Hepatocyte (in vitro differentiated cells): ENCODE measurements around the gene C10orf105. TPM values are rescaled to one million over a fixed set of nuclear protein-coding genes. Genes with fewer than 3 reads are reported as not detected.

Experiments used
- DNase-seq: peaks from one replicate; pipeline ENCODE4 v3.0.0-alpha.2; 2016; ENCODE audit warnings: low spot score
- H2AFZ ChIP-seq: fragments of 200-600 bp; sonication (generic); 2 replicates; pipeline ENCODE4 v1.6.0; 2016; ENCODE audit warnings: antibody characterized with exemption, mild to moderate bottlenecking
- H3K27ac ChIP-seq: fragments of 200-600 bp; sonication (generic); 2 replicates; pipeline ENCODE4 v1.5.1; 2016; ENCODE audit warnings: mild to moderate bottlenecking
- H3K27me3 ChIP-seq: fragments of 200-600 bp; sonication (generic); 2 replicates; pipeline ENCODE4 v1.6.1; 2016
- H3K36me3 ChIP-seq: fragments of 200-600 bp; sonication (generic); replicated peaks from 2 replicates; pipeline ENCODE4 v1.5.1; 2016; ENCODE audit warnings: low read depth; ENCODE audit not compliant: insufficient read depth
- H3K4me1 ChIP-seq: fragments of 200-600 bp; sonication (generic); 2 replicates; pipeline ENCODE4 v1.5.1; 2016; ENCODE audit warnings: mild to moderate bottlenecking, moderate library complexity; ENCODE audit not compliant: insufficient read depth
- H3K4me2 ChIP-seq: fragments of 200-600 bp; sonication (generic); 2 replicates; pipeline ENCODE4 v1.6.0; 2016
- H3K4me3 ChIP-seq: fragments of 200-600 bp; sonication (generic); 2 replicates; pipeline ENCODE4 v1.5.1; 2016; ENCODE audit warnings: mild to moderate bottlenecking
- H3K79me2 ChIP-seq: fragments of 200-600 bp; sonication (generic); 2 replicates; pipeline ENCODE4 v1.6.0; 2017; ENCODE audit warnings: mild to moderate bottlenecking
- H3K9me2 ChIP-seq: fragments of 200-600 bp; sonication (generic); replicated peaks from 2 replicates; pipeline ENCODE4 v1.6.0; 2017; ENCODE audit warnings: mild to moderate bottlenecking; ENCODE audit not compliant: insufficient read depth
- H3K9me3 ChIP-seq: fragments of 200-600 bp; sonication (generic); 2 replicates; pipeline ENCODE4 v1.5.1; 2016; ENCODE audit warnings: low read depth, mild to moderate bottlenecking
- H4K20me1 ChIP-seq: fragments of 200-600 bp; sonication (generic); 2 replicates; pipeline ENCODE4 v1.6.0; 2016; ENCODE audit warnings: mild to moderate bottlenecking; ENCODE audit not compliant: insufficient read depth, poor library complexity, severe bottlenecking
- CTCF ChIP-seq: fragments of 200-600 bp; sonication (generic); IDR thresholded peaks from 2 replicates; pipeline ENCODE4 v1.5.1; 2016; ENCODE audit warnings: antibody characterized with exemption, mild to moderate bottlenecking; ENCODE audit not compliant: poor library complexity
- EZH2 ChIP-seq: fragments of 200-600 bp; sonication (generic); IDR thresholded peaks from 2 replicates; pipeline ENCODE4 v1.6.1; 2016; ENCODE audit warnings: antibody characterized with exemption, mild to moderate bottlenecking, borderline replicate concordance
- EZH2phosphoT487 ChIP-seq: fragments of 200-600 bp; sonication (generic); IDR thresholded peaks from one replicate; pipeline ENCODE4 v1.6.1; 2018; ENCODE audit warnings: antibody characterized with exemption, mild to moderate bottlenecking, low read depth, moderate library complexity; ENCODE audit not compliant: unreplicated experiment, severe bottlenecking
- WGBS: methylation state at CpG from one replicate; pipeline ENCODE4 v1.1.6; 2016; ENCODE audit warnings: low lambda C conversion rate; ENCODE audit errors: missing lambda C conversion rate; 5-methylcytosine and 5-hydroxymethylcytosine counted together
- polyA plus RNA-seq: library from polyadenylated mRNA; unstranded; fragments of >200 nt; fragmentation: Nextera tagmentation; extraction: Ambion mirVana; gene quantifications from 2 replicates; pipeline ENCODE4 v1.2.1, GENCODE V29; 2016
- total RNA-seq: library from RNA; depleted of rRNA; stranded (reverse); fragments of >200 nt; gene quantifications from 2 replicates; pipeline ENCODE4 v1.2.3, GENCODE V29; 2014

Gene C10orf105
- total and polyA plus RNA-seq, 2 experiments from 2014 or later, result not detected

- H3K9me2 ChIP-seq, result no peaks in the 10 kb centered on the region
- no peaks in the 10 kb centered on the region for H3K36me3 ChIP-seq
- no peaks in the 10 kb centered on the region for H3K79me2 ChIP-seq
- H3K27ac ChIP-seq, result no peak overlapping the region
- no peak overlapping the region for H2AFZ ChIP-seq
- no peak for DNase-seq
- H3K4me2 ChIP-seq, result no peak overlapping the region
- no peaks in the 10 kb centered on the region for H4K20me1 ChIP-seq
- peaks cover 4% of the 10 kb centered on the region for H3K4me1 ChIP-seq
- no peak overlapping the region for H3K4me3 ChIP-seq
- 91% methylated on average over 7 of the region's 7 CpGs for WGBS
- TF ChIP-seq CTCF, result no peak
- H3K27me3 ChIP-seq, result no peaks in the 10 kb centered on the region
- H3K9me3 ChIP-seq, result no peaks in the 10 kb centered on the region
Measured at GRCh38 chr10:71719042-71719441, 536 bp downstream of the C10orf105 start.

GRCh38 chr10:71718165-71718698 lies 1.3 kb downstream of the C10orf105 start:
- H3K4me1 ChIP-seq, result peaks cover 12% of the 10 kb centered on the region

GRCh38 chr10:71717551-71717951 lies 2.0 kb downstream of the C10orf105 start:
- H3K79me2 ChIP-seq, result no peaks in the 10 kb centered on the region
- H3K4me1 ChIP-seq, result peaks cover 16% of the 10 kb centered on the region
- WGBS, result 60% methylated on average over 2 of the region's 2 CpGs
- no peaks in the 10 kb centered on the region for H3K36me3 ChIP-seq
- no peaks in the 10 kb centered on the region for H4K20me1 ChIP-seq
- H2AFZ ChIP-seq, result no peak overlapping the region
- DNase-seq, result no peak
- no peak overlapping the region for H3K27ac ChIP-seq
- no peaks in the 10 kb centered on the region for H3K27me3 ChIP-seq
- TF ChIP-seq CTCF (no peak), EZH2phosphoT487 (no peak), EZH2 (no peak)
- no peaks in the 10 kb centered on the region for H3K9me2 ChIP-seq
- H3K4me2 ChIP-seq, result no peak overlapping the region
- H3K4me3 ChIP-seq, result no peak overlapping the region
- no peaks in the 10 kb centered on the region for H3K9me3 ChIP-seq

More at GRCh38 chr10:71718165-71718698, 1.3 kb downstream of the C10orf105 start:
- no peak for DNase-seq
- no peaks in the 10 kb centered on the region for H3K9me3 ChIP-seq
- TF ChIP-seq EZH2phosphoT487, result no peak
- no peak for TF ChIP-seq EZH2
- TF ChIP-seq CTCF, result no peak
- H3K79me2 ChIP-seq, result no peaks in the 10 kb centered on the region
- WGBS, result 92% methylated on average over 8 of the region's 10 CpGs
- H3K27me3 ChIP-seq, result no peaks in the 10 kb centered on the region
- no peaks in the 10 kb centered on the region for H3K36me3 ChIP-seq
- H3K27ac ChIP-seq, result no peak overlapping the region
- H4K20me1 ChIP-seq, result no peaks in the 10 kb centered on the region
- no peak overlapping the region for H3K4me3 ChIP-seq
- H3K4me2 ChIP-seq, result no peak overlapping the region
- no peak overlapping the region for H2AFZ ChIP-seq
- no peaks in the 10 kb centered on the region for H3K9me2 ChIP-seq

- TF ChIP-seq EZH2, result no peak
- no peak for TF ChIP-seq CTCF
- no peak for TF ChIP-seq EZH2phosphoT487
- no peaks in the 10 kb centered on the region for H3K36me3 ChIP-seq
- DNase-seq, result no peak
- H4K20me1 ChIP-seq, result no peaks in the 10 kb centered on the region
- WGBS, result 81% methylated on average over 4 of the region's 4 CpGs
- no peak overlapping the region for H3K27ac ChIP-seq
- H3K9me3 ChIP-seq, result no peaks in the 10 kb centered on the region
- no peaks in the 10 kb centered on the region for H3K79me2 ChIP-seq
- no peaks in the 10 kb centered on the region for H3K9me2 ChIP-seq
- H2AFZ ChIP-seq, result no peak overlapping the region
- peaks cover 16% of the 10 kb centered on the region for H3K4me1 ChIP-seq
- no peaks in the 10 kb centered on the region for H3K27me3 ChIP-seq
- H3K4me2 ChIP-seq, result no peak overlapping the region
- H3K4me3 ChIP-seq, result no peak overlapping the region
Measured at GRCh38 chr10:71717056-71717455, 2.5 kb downstream of the C10orf105 start.
